ENCODE results near the gene RICTOR.
A peak's percentile ranks its signal among the peaks of the same experiment; 100 is the strongest.

Gene RICTOR

GRCh38 chr5:39074017-39074814, at the start of gene RICTOR:
Gene RICTOR (minus strand): TSS chr5:39074399. CDS start chr5:39074377, 22 bp downstream.
- peak; percentile 92 for DNase-seq

- no peak for DNase-seq
Measured at GRCh38 chr5:39121922-39122321, 47.7 kb upstream of the RICTOR start.

GRCh38 chr5:39121315-39121714, 47.1 kb upstream of the RICTOR start:
- no peak for DNase-seq

- DNase-seq = no peak
Measured at GRCh38 chr5:39120052-39120420, 45.8 kb upstream of the RICTOR start.

- DNase-seq = no peak
Measured at GRCh38 chr5:39119404-39120051, 45.3 kb upstream of the RICTOR start.

GRCh38 chr5:39118638-39119037, 44.4 kb upstream of the RICTOR start:
- no peak for DNase-seq

- DNase-seq = no peak
Measured at GRCh38 chr5:39117401-39117800, 43.2 kb upstream of the RICTOR start.

GRCh38 chr5:39116344-39117170, 42.4 kb upstream of the RICTOR start:
- no peak for DNase-seq

- no peak for DNase-seq
Measured at GRCh38 chr5:39115644-39116343, 41.6 kb upstream of the RICTOR start.

- no peak for DNase-seq
Measured at GRCh38 chr5:39114155-39114554, 40.0 kb upstream of the RICTOR start.

- no peak for DNase-seq
Measured at GRCh38 chr5:39113354-39113953, 39.3 kb upstream of the RICTOR start.

- no peak for DNase-seq
Measured at GRCh38 chr5:39109606-39110005, 35.4 kb upstream of the RICTOR start.

GRCh38 chr5:39108987-39109386, 34.8 kb upstream of the RICTOR start:
- DNase-seq = no peak

- no peak for DNase-seq
Measured at GRCh38 chr5:39107350-39107749, 33.2 kb upstream of the RICTOR start.

- DNase-seq = no peak
Measured at GRCh38 chr5:39106322-39106721, 32.1 kb upstream of the RICTOR start.

GRCh38 chr5:39104221-39104620, 30.0 kb upstream of the RICTOR start:
- DNase-seq = no peak

GRCh38 chr5:39102684-39103155, 28.5 kb upstream of the RICTOR start:
- DNase-seq = no peak

GRCh38 chr5:39100851-39101396, 26.7 kb upstream of the RICTOR start:
- peak; percentile 11 for DNase-seq

GRCh38 chr5:39100301-39100850, 26.2 kb upstream of the RICTOR start:
- DNase-seq = no peak

GRCh38 chr5:39099831-39100230, 25.6 kb upstream of the RICTOR start:
- no peak for DNase-seq

- no peak for DNase-seq
Measured at GRCh38 chr5:39093352-39093751, 19.2 kb upstream of the RICTOR start.

Measured in CD4-positive, alpha-beta T cell treated with Interleukin-6 for 4 hours (primary cell).